CD1c-positive myeloid dendritic cell (primary cell): Measurements from ENCODE around the gene USP53.
"Not testable (repeated sequence)": the region's sequence is repeated elsewhere in the genome, so short reads cannot be mapped to it uniquely, and the experiment has no call there.

Experiments
- DNase-seq: peaks from one replicate; pipeline ENCODE4 v3.0.0-alpha.2; 2016; ENCODE audit errors: extremely low spot score

Gene USP53

GRCh38 chr4:119228406-119228805 is 15.9 kb downstream of the USP53 start:
- DNase-seq: no peak

GRCh38 chr4:119229908-119230687 is 17.6 kb downstream of the USP53 start:
- no peak for DNase-seq

GRCh38 chr4:119231491-119231890 is 19.0 kb downstream of the USP53 start:
- no peak for DNase-seq

- no peak for DNase-seq
These were observed 19.8 kb downstream of the USP53 start for GRCh38 chr4:119232286-119232685.

GRCh38 chr4:119233191-119233590 is 20.7 kb downstream of the USP53 start:
- peak; percentile 58 for DNase-seq

GRCh38 chr4:119233750-119234149 is 21.2 kb downstream of the USP53 start:
- DNase-seq: peak; percentile 61

- DNase-seq: no peak
These were observed 24.7 kb downstream of the USP53 start for GRCh38 chr4:119237201-119237600.

GRCh38 chr4:119237642-119238041 is 25.1 kb downstream of the USP53 start:
- DNase-seq: no peak

GRCh38 chr4:119238068-119238722 is 25.7 kb downstream of the USP53 start:
- no peak for DNase-seq

GRCh38 chr4:119240128-119240527 is 27.6 kb downstream of the USP53 start:
- no peak for DNase-seq

- DNase-seq: no peak
These were observed 28.1 kb downstream of the USP53 start for GRCh38 chr4:119240568-119240967.

GRCh38 chr4:119242417-119242816 is 29.9 kb downstream of the USP53 start:
- no peak for DNase-seq

- DNase-seq: no peak
These were observed 31.4 kb downstream of the USP53 start for GRCh38 chr4:119243868-119244267.

GRCh38 chr4:119244344-119244743 is 31.8 kb downstream of the USP53 start:
- no peak for DNase-seq

- DNase-seq: peak; percentile 42
These were observed 32.3 kb downstream of the USP53 start for GRCh38 chr4:119244832-119245231.

- no peak for DNase-seq
These were observed 33.7 kb downstream of the USP53 start for GRCh38 chr4:119246177-119246733.

GRCh38 chr4:119251037-119251436 is 38.5 kb downstream of the USP53 start:
- DNase-seq: not testable (repeated sequence)

- not testable (repeated sequence) for DNase-seq
These were observed 42.7 kb downstream of the USP53 start for GRCh38 chr4:119255223-119255622.

- no peak for DNase-seq
These were observed 48.0 kb downstream of the USP53 start for GRCh38 chr4:119260528-119260927.

GRCh38 chr4:119261986-119262385 is 49.5 kb downstream of the USP53 start:
- DNase-seq: no peak

GRCh38 chr4:119264743-119265142 is 52.2 kb downstream of the USP53 start:
- DNase-seq: no peak

GRCh38 chr4:119266153-119266552 is 53.6 kb downstream of the USP53 start:
- DNase-seq: no peak

GRCh38 chr4:119268466-119268865 is 56.0 kb downstream of the USP53 start:
- DNase-seq: no peak
